A549 (cell line): ENCODE data around the gene ETFDH. TPM values are rescaled to one million over a fixed set of nuclear protein-coding genes. Genes with fewer than 3 reads are reported as not detected.

Experiments
- ATAC-seq, 2 experiments: fragments of 200-7000 bp in 1 of 2; fragments of >200 bp in 1 of 2; cut with Nextera tagmentation in 1 of 2; cut with Tn5 transposase in 1 of 2; 3 replicates each; pipeline versions ENCODE4 v1.8.0 to v1.9.1; 2018 to 2020; ENCODE audit warnings: mild to moderate bottlenecking in 1 of 2, moderate library complexity in 1 of 2
- CTCF ChIA-PET: fragments of 300-600 bp; sonication (Branson Sonifier 250); formaldehyde crosslinking; extraction: SDS; loops from one replicate; lab custom pipeline; 2021; ENCODE audit warnings: antibody characterized with exemption, inconsistent platforms; lab: Yijun Ruan, JAX
- POLR2A ChIA-PET: fragments of 350-600 bp; formaldehyde crosslinking; extraction: SDS; loops from one replicate; lab custom pipeline; 2021; ENCODE audit warnings: antibody characterized with exemption, inconsistent platforms; lab: Yijun Ruan, JAX
- DNase-seq, 2 experiments: peaks; one replicate each; pipeline versions ENCODE4 v3.0.0 to v3.0.0-alpha.2; 2011 to 2016; ENCODE audit warnings: low read depth in 1 of 2, low spot score in 1 of 2
- FAIRE-seq: peaks from 2 replicates; lab custom pipeline; 2011; peaks lifted over from hg19 to GRCh38; lab: Jason Lieb, UNC
- H3K27ac ChIP-seq, 2 experiments: fragments of >200 bp; sonication (Bioruptor Twin); formaldehyde crosslinking; 3 replicates each; pipeline ENCODE4 v1.5.1; 2016 to 2017
- H3K4me1 ChIP-seq: fragments of >200 bp; sonication (Bioruptor Twin); formaldehyde crosslinking; 3 replicates; pipeline ENCODE4 v1.6.1; 2016
- H3K4me2 ChIP-seq: fragments of >200 bp; sonication (Bioruptor Twin); formaldehyde crosslinking; 3 replicates; pipeline ENCODE4 v1.6.1; 2016
- H3K4me3 ChIP-seq: fragments of >200 bp; sonication (Bioruptor Twin); formaldehyde crosslinking; 3 replicates; pipeline ENCODE4 v1.5.1; 2016
- H3K9me3 ChIP-seq: fragments of >200 bp; sonication (Bioruptor Twin); formaldehyde crosslinking; 3 replicates; pipeline ENCODE4 v1.6.1; 2016
- BHLHE40 ChIP-seq: IDR thresholded peaks from 2 replicates; pipeline ENCODE4 v1.6.1; 2012; ENCODE audit warnings: low read depth, low read length, inconsistent platforms
- ESRRA ChIP-seq: fragments of 150-350 bp; IDR thresholded peaks from 2 replicates; pipeline ENCODE4 v1.6.1; 2014; ENCODE audit warnings: mild to moderate bottlenecking, low read length, borderline replicate concordance
- FOSB ChIP-seq: fragments of 250-450 bp; sonication (Bioruptor Pico); IDR thresholded peaks from 2 replicates; pipeline ENCODE4 v1.5.0; 2020; ENCODE audit warnings: mild to moderate bottlenecking, moderate library complexity
- FOSL2 ChIP-seq, 2 experiments: fragments of 450-650 bp in 1 of 2; fragments of >200 bp in 1 of 2; sonication (Bioruptor Twin) in 1 of 2; formaldehyde crosslinking; IDR thresholded peaks; 2 replicates each; pipeline versions ENCODE4 v1.5.0 to v1.6.1; 2016 to 2020; ENCODE audit warnings: mild to moderate bottlenecking in 1 of 2, moderate library complexity in 1 of 2
- FOXS1 ChIP-seq: fragments of 250-450 bp; sonication (Bioruptor Pico); IDR thresholded peaks from 2 replicates; pipeline ENCODE4 v1.5.0; 2020; ENCODE audit warnings: mild to moderate bottlenecking, moderate library complexity
- GATA3 ChIP-seq: IDR thresholded peaks from 2 replicates; pipeline ENCODE4 v1.6.1; 2012; ENCODE audit warnings: borderline replicate concordance
- HDAC2 ChIP-seq: fragments of 200-600 bp; sonication (generic); IDR thresholded peaks from 2 replicates; pipeline ENCODE4 v1.6.1; 2016
- HEYL ChIP-seq: fragments of 250-450 bp; sonication (Bioruptor Pico); IDR thresholded peaks from 2 replicates; pipeline ENCODE4 v1.8.0; 2021; ENCODE audit warnings: mild to moderate bottlenecking, moderate library complexity
- HOXB13 ChIP-seq: fragments of 250-450 bp; sonication (Bioruptor Pico); IDR thresholded peaks from 2 replicates; pipeline ENCODE4 v1.5.0; 2020; ENCODE audit warnings: low read depth, mild to moderate bottlenecking, moderate library complexity
- JUN ChIP-seq, 2 experiments: fragments of >200 bp; sonication (Bioruptor Twin); formaldehyde crosslinking; IDR thresholded peaks; 2 replicates in 1 of 2; 3 replicates in 1 of 2; pipeline ENCODE4 v1.6.1; 2016 to 2017
- JUNB ChIP-seq: fragments of >200 bp; sonication (Bioruptor Twin); formaldehyde crosslinking; IDR thresholded peaks from 2 replicates; pipeline ENCODE4 v1.6.1; 2016
- KDM5A ChIP-seq: fragments of 200-600 bp; sonication (generic); IDR thresholded peaks from 2 replicates; pipeline ENCODE4 v1.6.1; 2016; ENCODE audit warnings: antibody characterized with exemption, mild to moderate bottlenecking
- MAFK ChIP-seq: fragments of 450-650 bp; IDR thresholded peaks from 2 replicates; pipeline ENCODE4 v1.6.1; 2014; ENCODE audit not compliant: partially characterized antibody
- MAZ ChIP-seq: fragments of 150-350 bp; IDR thresholded peaks from 2 replicates; pipeline ENCODE4 v1.6.1; 2014; ENCODE audit warnings: antibody characterized with exemption, low read depth, low read length, borderline replicate concordance
- MYC ChIP-seq: IDR thresholded peaks from 2 replicates; pipeline ENCODE4 v1.6.1; 2012; ENCODE audit warnings: mild to moderate bottlenecking, inconsistent platforms, low read length, improper control_type of control experiment, borderline replicate concordance
- NFE2L2 ChIP-seq: fragments of 150-350 bp; conservative IDR thresholded peaks from 2 replicates; pipeline ENCODE4 v1.6.1; 2014; ENCODE audit warnings: low read length
- NPAS2 ChIP-seq: fragments of 250-450 bp; sonication (Bioruptor Pico); IDR thresholded peaks from 2 replicates; pipeline ENCODE4 v1.8.0; 2022; ENCODE audit warnings: mild to moderate bottlenecking, moderate library complexity, borderline replicate concordance
- NR3C1 ChIP-seq: fragments of >200 bp; sonication (Bioruptor Twin); formaldehyde crosslinking; IDR thresholded peaks from 3 replicates; pipeline ENCODE4 v1.6.1; 2017
- PHF8 ChIP-seq: fragments of 200-600 bp; sonication (generic); IDR thresholded peaks from 2 replicates; pipeline ENCODE4 v1.6.1; 2016; ENCODE audit warnings: low read depth, mild to moderate bottlenecking, antibody characterized with exemption, moderate library complexity, borderline replicate concordance
- POLR2AphosphoS2 ChIP-seq: conservative IDR thresholded peaks from 2 replicates; pipeline ENCODE4 v1.6.1; 2012; ENCODE audit warnings: low read length, improper control_type of control experiment, inconsistent platforms
- RCOR1 ChIP-seq: fragments of 150-350 bp; IDR thresholded peaks from 2 replicates; pipeline ENCODE4 v1.6.1; 2014; ENCODE audit warnings: antibody characterized with exemption, low read length, low read depth
- RFX5 ChIP-seq: fragments of 450-650 bp; IDR thresholded peaks from 2 replicates; pipeline ENCODE4 v1.7.1; 2014; ENCODE audit warnings: antibody characterized with exemption, mild to moderate bottlenecking, moderate library complexity
- RNF2 ChIP-seq: fragments of 200-600 bp; sonication (generic); IDR thresholded peaks from 2 replicates; pipeline ENCODE4 v1.6.1; 2016; ENCODE audit warnings: low read depth, mild to moderate bottlenecking, antibody characterized with exemption, moderate library complexity, borderline replicate concordance
- SREBF2 ChIP-seq: fragments of 450-650 bp; IDR thresholded peaks from 2 replicates; pipeline ENCODE4 v1.6.1; 2014; ENCODE audit warnings: mild to moderate bottlenecking, moderate library complexity
- TFCP2L1 ChIP-seq: fragments of 250-450 bp; sonication (Bioruptor Pico); IDR thresholded peaks from 2 replicates; pipeline ENCODE4 v1.5.0; 2021; ENCODE audit warnings: mild to moderate bottlenecking
- TP53 ChIP-seq: fragments of 250-450 bp; sonication (Bioruptor Pico); IDR thresholded peaks from 2 replicates; pipeline ENCODE4 v1.5.0; 2021; ENCODE audit warnings: mild to moderate bottlenecking, moderate library complexity
- ZC3H11A ChIP-seq: fragments of 450-650 bp; IDR thresholded peaks from 2 replicates; pipeline ENCODE4 v1.6.1; 2014; ENCODE audit warnings: antibody characterized with exemption, mild to moderate bottlenecking
- WGBS: methylation state at CpG from one replicate; pipeline ENCODE4 v1.1.6; 2017; ENCODE audit errors: missing lambda C conversion rate; 5-methylcytosine and 5-hydroxymethylcytosine counted together
- polyA plus RNA-seq, 4 experiments: library from polyadenylated mRNA; depleted of rRNA in 3 of 4; stranded (reverse); fragments of >200 nt; fragmentation: RNase III in 1 of 4; extraction: RNeasy Plus Mini Kit Qiagen cat#74134 plus additional on column Dnase treatment in 1 of 4; gene quantifications; 2 replicates in 3 of 4; 3 replicates in 1 of 4; pipeline ENCODE4 v1.2.3, GENCODE V29; 2011 to 2017
- TF ChIP-seq, protein P1 (sequence below): fragments of 150-350 bp; IDR thresholded peaks from 2 replicates; pipeline ENCODE4 v1.6.1; 2014; ENCODE audit warnings: low read depth, mild to moderate bottlenecking, low read length
- TF ChIP-seq, protein P2 (sequence below): fragments of 450-650 bp; IDR thresholded peaks from 2 replicates; pipeline ENCODE4 v1.6.1; 2014; ENCODE audit warnings: antibody characterized with exemption
- TF ChIP-seq, protein P3 (sequence below): fragments of 250-450 bp; sonication (Bioruptor Pico); IDR thresholded peaks from 2 replicates; pipeline ENCODE4 v1.5.0; 2021; ENCODE audit warnings: mild to moderate bottlenecking, moderate library complexity, borderline replicate concordance
- TF ChIP-seq, protein P4 (sequence below): fragments of >200 bp; sonication (Bioruptor Twin); formaldehyde crosslinking; IDR thresholded peaks from 3 replicates; pipeline ENCODE4 v1.5.1; 2016

Gene ETFDH
- polyA plus RNA-seq, 2 of the 4 experiments (the other 2 are of a cell fraction), result 6.7 to 15.7 TPM

DNA sequence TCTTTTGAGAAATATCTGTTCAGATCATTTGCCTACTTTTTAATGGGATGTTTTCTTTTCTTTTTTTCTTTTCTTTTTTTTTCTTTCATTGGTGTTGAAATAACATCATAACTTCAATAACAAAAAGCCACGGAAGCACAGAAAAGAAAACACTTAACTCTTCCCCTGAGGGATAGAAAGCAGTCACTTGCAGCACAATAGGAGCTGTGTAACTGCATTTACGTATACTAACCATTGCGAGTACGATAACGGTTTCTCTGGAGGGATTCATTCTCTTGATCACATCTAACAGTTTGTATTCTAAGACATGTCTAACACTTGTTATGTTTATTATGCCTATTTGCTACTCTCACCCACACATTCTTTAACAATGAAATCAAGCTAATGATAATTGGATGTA, 27.7 kb upstream of the ETFDH start:
- CTCF ChIA-PET, result no interaction called here
- ATAC-seq (no peak), DNase-seq (no peak), FAIRE-seq (no peak)
- H3K9me3 ChIP-seq, result no peaks in the 10 kb centered on the region
- no peaks in the 10 kb centered on the region for H3K4me1 ChIP-seq
- H3K4me3 ChIP-seq, result no peak overlapping the region
- POLR2A ChIA-PET, result no interaction called here
- 77% methylated on average over 5 of the region's 5 CpGs for WGBS
- no peak overlapping the region for H3K27ac ChIP-seq
- H3K4me2 ChIP-seq, result no peak overlapping the region
- TF ChIP-seq NFE2L2, result no peak
- no peak for TF ChIP-seq HDAC2
- TF ChIP-seq HOXB13 (CRISPR knock-in tag), result no peak
- no peak for TF ChIP-seq ZC3H11A
- TF ChIP-seq ESRRA, result no peak
- TF ChIP-seq RCOR1, result no peak
- no peak for TF ChIP-seq MYC
- no peak for TF ChIP-seq FOSL2 (IDR thresholded peaks at IDR 0.05)
- no peak for TF ChIP-seq FOSL2 (CRISPR knock-in tag; IDR thresholded peaks at IDR 0.05)
- no peak for TF ChIP-seq NR3C1
- no peak for TF ChIP-seq TP53 (CRISPR knock-in tag)

DNA sequence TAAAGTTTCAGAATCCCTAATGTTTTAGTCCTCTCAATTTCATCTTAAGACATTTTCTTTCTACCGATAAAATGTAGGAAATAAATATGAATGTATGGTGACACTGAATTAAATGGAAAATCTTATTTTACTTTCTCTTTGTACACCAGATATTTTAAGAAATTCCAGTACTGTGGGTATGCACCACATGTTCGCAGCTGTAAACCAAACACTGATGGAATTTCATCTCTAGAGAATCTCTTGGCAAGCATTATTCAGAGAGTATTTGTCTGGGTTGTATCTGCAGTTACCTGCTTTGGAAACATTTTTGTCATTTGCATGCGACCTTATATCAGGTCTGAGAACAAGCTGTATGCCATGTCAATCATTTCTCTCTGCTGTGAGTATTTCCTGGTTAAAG, 27.3 kb upstream of the ETFDH start:
- no peak overlapping the region for H3K27ac ChIP-seq
- CTCF ChIA-PET, result no interaction called here
- FAIRE-seq, result no peak

DNA sequence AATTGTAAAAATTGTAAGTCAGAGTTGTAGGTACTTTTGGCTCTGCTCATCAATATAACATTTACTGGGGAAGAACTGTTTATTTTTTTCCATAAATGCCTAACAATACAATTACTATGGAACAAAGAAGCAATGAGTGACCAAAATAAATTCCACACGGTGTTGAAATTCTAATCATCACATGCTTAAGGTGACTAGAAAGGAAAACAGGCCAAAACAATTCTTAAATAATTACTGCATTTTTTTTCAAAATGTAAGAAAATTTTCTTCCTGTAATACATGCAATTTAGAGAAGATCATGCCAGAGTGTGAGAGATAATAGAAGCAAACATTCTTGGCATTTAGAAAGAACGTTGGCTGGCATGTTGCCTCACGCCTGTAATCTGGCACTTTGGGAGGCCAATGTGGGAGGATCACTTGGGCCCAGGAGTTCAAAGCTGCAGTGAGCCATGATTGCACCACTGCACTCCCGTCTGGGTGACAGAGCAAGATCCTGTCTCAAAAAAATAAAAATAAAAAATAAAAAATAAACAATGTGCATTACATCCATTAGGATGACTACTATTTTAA, 22.9 kb upstream of the ETFDH start:
- ATAC-seq (no peak), FAIRE-seq (no peak)

More for the DNA sequence above, 27.3 kb upstream of the ETFDH start:
- Histone ChIP-seq H3K9me3 (no peaks in the 10 kb centered on the region), H3K4me2 (no peak overlapping the region), H3K4me3 (no peak overlapping the region), H3K4me1 (no peaks in the 10 kb centered on the region)
- WGBS, result 68% methylated on average over 3 of the region's 3 CpGs
- POLR2A ChIA-PET, result no interaction called here
- ATAC-seq (no peak), DNase-seq (no peak)
- no peak for TF ChIP-seq GATA3
- TF ChIP-seq, protein P1, sequence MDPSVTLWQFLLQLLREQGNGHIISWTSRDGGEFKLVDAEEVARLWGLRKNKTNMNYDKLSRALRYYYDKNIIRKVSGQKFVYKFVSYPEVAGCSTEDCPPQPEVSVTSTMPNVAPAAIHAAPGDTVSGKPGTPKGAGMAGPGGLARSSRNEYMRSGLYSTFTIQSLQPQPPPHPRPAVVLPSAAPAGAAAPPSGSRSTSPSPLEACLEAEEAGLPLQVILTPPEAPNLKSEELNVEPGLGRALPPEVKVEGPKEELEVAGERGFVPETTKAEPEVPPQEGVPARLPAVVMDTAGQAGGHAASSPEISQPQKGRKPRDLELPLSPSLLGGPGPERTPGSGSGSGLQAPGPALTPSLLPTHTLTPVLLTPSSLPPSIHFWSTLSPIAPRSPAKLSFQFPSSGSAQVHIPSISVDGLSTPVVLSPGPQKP, result no peak
- no peak for TF ChIP-seq MYC
- no peak for TF ChIP-seq RFX5
- no peak for TF ChIP-seq FOSB
- no peak for TF ChIP-seq BHLHE40
- TF ChIP-seq FOXS1 (CRISPR knock-in tag), result no peak
- no peak for TF ChIP-seq MAZ
- no peak for TF ChIP-seq HEYL (CRISPR knock-in tag)
- TF ChIP-seq NPAS2 (CRISPR knock-in tag), result no peak
- no peak for TF ChIP-seq MAFK
- no peak for TF ChIP-seq NFE2L2
- TF ChIP-seq TFCP2L1 (CRISPR knock-in tag), result no peak
- no peak for TF ChIP-seq PHF8

More for the DNA sequence above, 22.9 kb upstream of the ETFDH start:
- WGBS, result 55% methylated on average over 4 of the region's 4 CpGs
- no peak for DNase-seq
- no peaks in the 10 kb centered on the region for H3K9me3 ChIP-seq
- POLR2A ChIA-PET, result no interaction called here
- H3K27ac ChIP-seq, result no peak overlapping the region
- H3K4me1 ChIP-seq, result no peaks in the 10 kb centered on the region
- H3K4me2 ChIP-seq, result no peak overlapping the region
- TF ChIP-seq NFE2L2 (no peak), RCOR1 (no peak), MAZ (no peak), KDM5A (no peak), JUNB (no peak), HEYL (CRISPR knock-in tag) (no peak), JUN (IDR thresholded peaks at IDR 0.05) (no peak), NR3C1 (no peak), MYC (no peak), POLR2AphosphoS2 (no peak), FOXS1 (CRISPR knock-in tag) (no peak), RNF2 (no peak), BHLHE40 (no peak), SREBF2 (no peak)
- TF ChIP-seq, protein P2, sequence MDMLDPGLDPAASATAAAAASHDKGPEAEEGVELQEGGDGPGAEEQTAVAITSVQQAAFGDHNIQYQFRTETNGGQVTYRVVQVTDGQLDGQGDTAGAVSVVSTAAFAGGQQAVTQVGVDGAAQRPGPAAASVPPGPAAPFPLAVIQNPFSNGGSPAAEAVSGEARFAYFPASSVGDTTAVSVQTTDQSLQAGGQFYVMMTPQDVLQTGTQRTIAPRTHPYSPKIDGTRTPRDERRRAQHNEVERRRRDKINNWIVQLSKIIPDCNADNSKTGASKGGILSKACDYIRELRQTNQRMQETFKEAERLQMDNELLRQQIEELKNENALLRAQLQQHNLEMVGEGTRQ, result no peak
- TF ChIP-seq, protein P3, sequence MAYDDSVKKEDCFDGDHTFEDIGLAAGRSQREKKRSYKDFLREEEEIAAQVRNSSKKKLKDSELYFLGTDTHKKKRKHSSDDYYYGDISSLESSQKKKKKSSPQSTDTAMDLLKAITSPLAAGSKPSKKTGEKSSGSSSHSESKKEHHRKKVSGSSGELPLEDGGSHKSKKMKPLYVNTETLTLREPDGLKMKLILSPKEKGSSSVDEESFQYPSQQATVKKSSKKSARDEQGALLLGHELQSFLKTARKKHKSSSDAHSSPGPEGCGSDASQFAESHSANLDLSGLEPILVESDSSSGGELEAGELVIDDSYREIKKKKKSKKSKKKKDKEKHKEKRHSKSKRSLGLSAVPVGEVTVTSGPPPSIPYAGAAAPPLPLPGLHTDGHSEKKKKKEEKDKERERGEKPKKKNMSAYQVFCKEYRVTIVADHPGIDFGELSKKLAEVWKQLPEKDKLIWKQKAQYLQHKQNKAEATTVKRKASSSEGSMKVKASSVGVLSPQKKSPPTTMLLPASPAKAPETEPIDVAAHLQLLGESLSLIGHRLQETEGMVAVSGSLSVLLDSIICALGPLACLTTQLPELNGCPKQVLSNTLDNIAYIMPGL (CRISPR knock-in tag), result no peak
- TF ChIP-seq, protein P4, sequence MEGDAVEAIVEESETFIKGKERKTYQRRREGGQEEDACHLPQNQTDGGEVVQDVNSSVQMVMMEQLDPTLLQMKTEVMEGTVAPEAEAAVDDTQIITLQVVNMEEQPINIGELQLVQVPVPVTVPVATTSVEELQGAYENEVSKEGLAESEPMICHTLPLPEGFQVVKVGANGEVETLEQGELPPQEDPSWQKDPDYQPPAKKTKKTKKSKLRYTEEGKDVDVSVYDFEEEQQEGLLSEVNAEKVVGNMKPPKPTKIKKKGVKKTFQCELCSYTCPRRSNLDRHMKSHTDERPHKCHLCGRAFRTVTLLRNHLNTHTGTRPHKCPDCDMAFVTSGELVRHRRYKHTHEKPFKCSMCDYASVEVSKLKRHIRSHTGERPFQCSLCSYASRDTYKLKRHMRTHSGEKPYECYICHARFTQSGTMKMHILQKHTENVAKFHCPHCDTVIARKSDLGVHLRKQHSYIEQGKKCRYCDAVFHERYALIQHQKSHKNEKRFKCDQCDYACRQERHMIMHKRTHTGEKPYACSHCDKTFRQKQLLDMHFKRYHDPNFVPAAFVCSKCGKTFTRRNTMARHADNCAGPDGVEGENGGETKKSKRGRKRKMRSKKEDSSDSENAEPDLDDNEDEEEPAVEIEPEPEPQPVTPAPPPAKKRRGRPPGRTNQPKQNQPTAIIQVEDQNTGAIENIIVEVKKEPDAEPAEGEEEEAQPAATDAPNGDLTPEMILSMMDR, result no peak
- TF ChIP-seq, all 56 proteins: peak for 0
- CTCF ChIA-PET, result no interaction called here
- H3K4me3 ChIP-seq, result no peak overlapping the region
